ENCODE results near the gene ABCC8.

ABCC8 gene

DNA sequence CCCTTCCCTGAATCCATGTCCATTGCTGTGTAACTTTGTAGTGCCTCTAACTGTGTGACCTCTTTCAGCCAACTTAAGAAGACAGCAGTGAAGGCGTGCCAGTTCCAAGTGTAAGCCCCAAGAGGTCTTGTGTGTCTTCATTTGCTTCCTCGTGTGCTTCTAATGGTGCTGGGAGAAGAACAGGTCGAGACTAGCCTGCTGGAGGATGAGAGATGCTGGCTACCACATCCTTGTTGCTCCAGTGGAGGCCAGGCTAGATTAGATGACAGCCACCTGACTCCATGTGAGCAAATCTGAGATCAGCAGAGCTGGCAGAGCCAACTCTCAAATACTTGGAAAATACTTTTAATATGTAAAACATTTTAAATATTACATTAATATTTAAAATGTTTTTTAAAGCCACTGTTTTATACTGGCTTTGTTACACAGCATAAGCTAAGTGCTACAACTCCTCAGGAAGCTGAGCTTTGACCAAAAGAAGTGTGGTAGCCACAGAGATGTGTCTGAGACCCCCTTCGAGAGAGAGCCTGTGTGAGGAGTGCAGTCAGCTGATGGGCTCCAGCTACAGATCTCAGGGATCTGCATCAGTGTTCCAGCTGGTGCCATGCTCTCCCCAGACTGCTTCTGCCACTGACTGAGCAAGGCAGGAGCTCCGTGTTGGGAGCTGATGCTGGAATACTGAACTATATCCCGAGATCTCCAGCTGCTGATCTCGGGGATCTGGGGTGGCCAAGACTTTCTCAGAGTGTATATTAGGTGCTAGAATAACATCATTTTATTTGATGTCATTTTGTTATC lies 97.1 kb downstream of the ABCC8 start:
- no CpG with 5 or more reads among the region's 7 CpGs for WGBS (ENCODE audit: insufficient coverage, insufficient read length)
- Histone ChIP-seq H3K27me3 (ENCODE audit: control insufficient read depth, insufficient read depth, low read length) (no peaks in the 10 kb centered on the region), H3K27ac (ENCODE audit: low read length) (no peak overlapping the region), H3K4me3 (ENCODE audit: low read length) (no peak overlapping the region), H3K36me3 (ENCODE audit: control insufficient read depth, insufficient read depth, low read length) (no peaks in the 10 kb centered on the region), H3K4me1 (ENCODE audit: control insufficient read depth, insufficient read depth, low read length) (no peaks in the 10 kb centered on the region), H3K9me3 (ENCODE audit: control insufficient read depth, insufficient read depth, low read length) (peaks cover 2% of the 10 kb centered on the region; the same call in 1 of the 2 replicates)
- DNase-seq (ENCODE audit: low read depth, low spot score) = no peak

GRCh38 chr11:17378655-17379054 lies 98.0 kb downstream of the ABCC8 start:
- Histone ChIP-seq H3K36me3 (ENCODE audit: control insufficient read depth, insufficient read depth, low read length) (no peaks in the 10 kb centered on the region), H3K4me1 (ENCODE audit: control insufficient read depth, insufficient read depth, low read length) (no peaks in the 10 kb centered on the region), H3K9me3 (ENCODE audit: control insufficient read depth, insufficient read depth, low read length) (peaks cover 2% of the 10 kb centered on the region), H3K4me3 (ENCODE audit: low read length) (no peak overlapping the region), H3K27me3 (ENCODE audit: control insufficient read depth, insufficient read depth, low read length) (no peaks in the 10 kb centered on the region), H3K27ac (ENCODE audit: low read length) (no peak overlapping the region)
- DNase-seq (ENCODE audit: low read depth, low spot score) = no peak
- no CpG with 5 or more reads among the region's 2 CpGs for WGBS (ENCODE audit: insufficient coverage, insufficient read length)

DNA sequence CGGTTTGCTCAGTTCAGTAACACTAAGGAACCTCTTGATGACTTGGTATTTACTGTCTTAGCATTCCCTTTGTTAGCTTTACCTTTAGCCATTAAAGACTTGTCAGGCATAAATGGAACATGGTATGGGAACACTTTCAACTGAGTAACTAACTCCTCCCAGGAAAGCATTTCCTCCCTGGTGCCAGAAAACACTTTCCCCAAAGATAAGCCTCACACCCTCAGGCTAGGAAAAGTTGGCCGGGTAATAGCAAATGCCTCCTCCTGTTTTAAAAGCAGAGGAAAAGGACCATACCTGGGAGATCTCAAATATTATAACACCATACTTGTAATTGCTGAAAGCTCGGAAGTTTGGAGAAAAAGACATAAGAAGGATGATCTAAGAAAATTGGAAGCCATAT lies 100.2 kb downstream of the ABCC8 start:
- no peaks in the 10 kb centered on the region for H3K36me3 ChIP-seq (ENCODE audit: control insufficient read depth, insufficient read depth, low read length)
- H3K27ac ChIP-seq (ENCODE audit: low read length) = no peak overlapping the region
- DNase-seq (ENCODE audit: low read depth, low spot score) = no peak
- no CpG with 5 or more reads among the region's 3 CpGs for WGBS (ENCODE audit: insufficient coverage, insufficient read length)
- no peaks in the 10 kb centered on the region for H3K27me3 ChIP-seq (ENCODE audit: control insufficient read depth, insufficient read depth, low read length)
- H3K4me3 ChIP-seq (ENCODE audit: low read length) = no peak overlapping the region
- H3K4me1 ChIP-seq (ENCODE audit: control insufficient read depth, insufficient read depth, low read length) = no peaks in the 10 kb centered on the region
- H3K9me3 ChIP-seq (ENCODE audit: control insufficient read depth, insufficient read depth, low read length) = peaks cover 9% of the 10 kb centered on the region

DNA sequence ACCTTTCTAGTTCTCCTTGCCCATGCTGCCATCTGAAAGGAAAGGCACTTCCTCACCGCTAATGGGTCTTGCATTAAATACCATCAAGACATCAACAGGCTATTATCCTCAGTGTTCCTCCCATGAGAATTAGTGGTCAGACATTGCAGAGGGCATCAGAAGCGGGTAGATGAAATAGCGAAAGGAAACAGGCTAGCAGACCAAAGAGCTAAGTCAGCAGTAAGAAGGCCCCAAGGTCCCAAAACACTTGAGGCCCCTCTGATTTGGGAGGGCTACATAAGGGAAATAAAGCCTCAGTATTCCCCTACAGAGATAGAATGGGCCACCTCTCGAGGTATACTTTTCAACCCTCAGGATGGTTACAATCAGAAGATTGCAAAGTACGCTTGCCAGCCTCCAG lies 101.1 kb downstream of the ABCC8 start:
- Histone ChIP-seq H3K9me3 (ENCODE audit: control insufficient read depth, insufficient read depth, low read length) (peaks cover 9% of the 10 kb centered on the region), H3K27ac (ENCODE audit: low read length) (no peak overlapping the region), H3K4me3 (ENCODE audit: low read length) (no peak overlapping the region), H3K27me3 (ENCODE audit: control insufficient read depth, insufficient read depth, low read length) (no peaks in the 10 kb centered on the region), H3K36me3 (ENCODE audit: control insufficient read depth, insufficient read depth, low read length) (no peaks in the 10 kb centered on the region), H3K4me1 (ENCODE audit: control insufficient read depth, insufficient read depth, low read length) (no peaks in the 10 kb centered on the region)
- no CpG with 5 or more reads among the region's 5 CpGs for WGBS (ENCODE audit: insufficient coverage, insufficient read length)
- no peak for DNase-seq (ENCODE audit: low read depth, low spot score)

DNA sequence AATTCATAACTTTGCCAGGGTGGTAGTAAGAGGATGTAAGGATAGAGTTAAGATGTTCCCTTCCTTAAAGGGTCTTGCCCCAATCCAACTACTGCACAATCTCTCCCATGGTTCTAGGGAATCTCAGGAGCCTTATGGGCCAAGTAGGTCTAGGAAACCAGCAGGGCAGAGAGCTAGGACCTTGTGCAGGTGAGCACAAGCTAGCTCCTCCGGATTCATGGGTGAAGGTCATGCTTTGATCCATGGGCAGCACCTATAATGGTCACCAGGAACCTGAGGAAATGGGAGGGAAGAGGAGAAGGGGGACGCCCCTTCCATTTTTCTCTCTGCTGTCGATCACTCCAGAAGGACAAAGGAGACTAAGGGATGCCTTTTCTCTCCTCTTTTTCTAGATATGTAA lies 105.0 kb downstream of the ABCC8 start:
- Histone ChIP-seq H3K9me3 (ENCODE audit: control insufficient read depth, insufficient read depth, low read length) (peaks cover 9% of the 10 kb centered on the region), H3K36me3 (ENCODE audit: control insufficient read depth, insufficient read depth, low read length) (no peaks in the 10 kb centered on the region), H3K4me3 (ENCODE audit: low read length) (no peak overlapping the region), H3K27ac (ENCODE audit: low read length) (no peak overlapping the region), H3K4me1 (ENCODE audit: control insufficient read depth, insufficient read depth, low read length) (no peaks in the 10 kb centered on the region), H3K27me3 (ENCODE audit: control insufficient read depth, insufficient read depth, low read length) (no peaks in the 10 kb centered on the region)
- no CpG with 5 or more reads among the region's 3 CpGs for WGBS (ENCODE audit: insufficient coverage, insufficient read length)
- DNase-seq (ENCODE audit: low read depth, low spot score) = no peak

DNA sequence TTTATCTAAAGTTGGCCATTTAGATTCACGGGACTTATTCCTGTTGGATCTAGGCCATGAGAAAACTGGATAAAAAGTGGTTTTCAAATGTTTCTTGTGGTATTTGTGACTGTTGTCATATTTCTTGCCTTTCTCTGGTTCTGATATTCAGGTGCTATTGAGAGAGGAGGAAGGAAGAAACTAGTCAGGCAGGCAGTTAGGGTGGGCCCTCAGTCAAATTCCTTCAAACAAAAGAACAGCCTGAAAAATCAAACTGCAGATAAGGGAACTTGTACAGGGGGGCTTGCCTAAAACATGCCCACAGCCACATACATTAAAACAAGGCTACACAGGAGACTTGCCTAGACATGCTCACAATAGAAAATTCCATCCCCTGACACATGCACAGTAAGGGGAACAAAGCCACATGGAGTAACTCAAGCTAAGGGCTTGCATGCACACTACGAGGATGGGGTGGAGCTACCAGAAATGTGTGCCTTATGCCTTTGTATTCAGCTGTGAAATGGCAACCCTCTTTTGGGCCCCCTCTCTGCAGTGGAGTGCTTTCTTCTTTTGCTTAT lies 106.9 kb downstream of the ABCC8 start:
- WGBS (ENCODE audit: insufficient coverage, insufficient read length) = no CpG with 5 or more reads among the region's 2 CpGs

GRCh38 chr11:17369094-17369493 lies 107.6 kb downstream of the ABCC8 start:
- Histone ChIP-seq H3K4me1 (ENCODE audit: control insufficient read depth, insufficient read depth, low read length) (no peaks in the 10 kb centered on the region), H3K4me3 (ENCODE audit: low read length) (no peak overlapping the region), H3K27ac (ENCODE audit: low read length) (no peak overlapping the region), H3K9me3 (ENCODE audit: control insufficient read depth, insufficient read depth, low read length) (peaks cover 9% of the 10 kb centered on the region), H3K36me3 (ENCODE audit: control insufficient read depth, insufficient read depth, low read length) (no peaks in the 10 kb centered on the region), H3K27me3 (ENCODE audit: control insufficient read depth, insufficient read depth, low read length) (no peaks in the 10 kb centered on the region)
- no peak for DNase-seq (ENCODE audit: low read depth, low spot score)

More for the DNA sequence above, 106.9 kb downstream of the ABCC8 start:
- no peak for DNase-seq (ENCODE audit: low read depth, low spot score)
- Histone ChIP-seq H3K27ac (ENCODE audit: low read length) (no peak overlapping the region), H3K4me1 (ENCODE audit: control insufficient read depth, insufficient read depth, low read length) (no peaks in the 10 kb centered on the region), H3K9me3 (ENCODE audit: control insufficient read depth, insufficient read depth, low read length) (peaks cover 9% of the 10 kb centered on the region), H3K4me3 (ENCODE audit: low read length) (no peak overlapping the region), H3K27me3 (ENCODE audit: control insufficient read depth, insufficient read depth, low read length) (no peaks in the 10 kb centered on the region), H3K36me3 (ENCODE audit: control insufficient read depth, insufficient read depth, low read length) (no peaks in the 10 kb centered on the region)

DNA sequence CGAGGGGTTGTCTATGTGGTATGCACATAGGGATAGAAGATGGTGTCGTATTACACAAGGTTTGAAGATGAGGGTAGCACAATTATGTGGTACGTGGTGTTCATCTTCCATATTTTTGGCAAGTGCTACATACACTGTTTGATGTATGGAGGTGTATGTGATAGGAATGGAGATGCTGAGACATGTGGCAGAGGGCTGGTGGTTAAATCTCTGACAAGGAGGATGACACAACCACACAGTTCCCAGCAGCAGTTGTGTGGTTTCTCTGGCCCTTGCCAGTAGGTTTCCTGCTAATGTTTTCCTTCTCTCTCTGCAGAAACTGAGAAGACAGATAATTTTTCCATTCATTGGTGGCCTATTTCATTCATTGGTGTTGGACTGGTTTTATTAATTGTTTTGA lies 108.1 kb downstream of the ABCC8 start:
- WGBS (ENCODE audit: insufficient coverage, insufficient read length) = no CpG with 5 or more reads among the region's 3 CpGs
- DNase-seq (ENCODE audit: low read depth, low spot score) = no peak
- Histone ChIP-seq H3K9me3 (ENCODE audit: control insufficient read depth, insufficient read depth, low read length) (peaks cover 9% of the 10 kb centered on the region), H3K27ac (ENCODE audit: low read length) (no peak overlapping the region), H3K27me3 (ENCODE audit: control insufficient read depth, insufficient read depth, low read length) (no peaks in the 10 kb centered on the region), H3K4me1 (ENCODE audit: control insufficient read depth, insufficient read depth, low read length) (no peaks in the 10 kb centered on the region), H3K36me3 (ENCODE audit: control insufficient read depth, insufficient read depth, low read length) (no peaks in the 10 kb centered on the region), H3K4me3 (ENCODE audit: low read length) (no peak overlapping the region)

DNA sequence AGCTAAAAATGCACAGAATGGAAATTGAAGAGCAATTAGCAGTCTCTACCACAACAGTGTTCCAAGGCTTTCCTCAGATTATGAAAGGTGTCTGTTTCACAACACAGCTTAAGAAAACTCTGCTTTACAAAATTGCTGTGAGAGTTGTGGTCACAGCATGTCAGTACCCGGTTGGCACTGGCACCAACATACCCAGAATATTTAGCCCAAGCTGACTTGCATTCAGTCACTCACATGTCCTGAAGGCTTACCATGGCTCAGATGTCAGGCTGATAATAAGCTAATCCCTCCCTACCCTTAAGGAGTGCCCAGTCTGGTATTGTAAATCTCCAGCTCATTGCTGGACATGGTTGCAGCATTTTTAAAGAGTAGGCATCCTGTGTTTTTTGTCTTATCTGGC lies 110.2 kb downstream of the ABCC8 start:
- no CpG with 5 or more reads among the region's 1 CpG for WGBS (ENCODE audit: insufficient coverage, insufficient read length)
- DNase-seq (ENCODE audit: low read depth, low spot score) = no peak
- H3K27me3 ChIP-seq (ENCODE audit: control insufficient read depth, insufficient read depth, low read length) = no peaks in the 10 kb centered on the region

DNA sequence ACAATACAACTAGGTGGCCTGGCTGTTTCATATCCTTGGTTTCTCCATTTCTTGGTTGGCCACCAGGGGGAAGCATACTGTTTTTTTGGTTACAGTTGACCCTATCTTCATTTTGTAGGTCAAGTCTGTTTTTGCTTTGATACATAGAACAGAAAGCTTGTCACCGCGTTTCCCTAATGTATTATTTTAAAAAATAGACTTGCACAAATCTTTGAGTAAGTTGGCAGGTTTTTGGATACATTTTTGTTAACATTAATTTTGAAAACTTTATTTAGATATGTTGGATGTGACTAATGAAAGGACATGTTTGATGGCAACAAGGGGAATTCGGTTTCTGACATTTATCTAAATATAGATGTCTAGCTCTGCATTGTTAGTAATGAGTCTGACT lies 122.0 kb downstream of the ABCC8 start:
- H3K27ac ChIP-seq (ENCODE audit: low read length) = no peak overlapping the region
- DNase-seq (ENCODE audit: low read depth, low spot score) = no peak
- WGBS (ENCODE audit: insufficient coverage, insufficient read length) = no CpG with 5 or more reads among the region's 3 CpGs
- peaks cover 30% of the 10 kb centered on the region for H3K27me3 ChIP-seq (ENCODE audit: control insufficient read depth, insufficient read depth, low read length)
- no peak overlapping the region for H3K4me3 ChIP-seq (ENCODE audit: low read length)
- no peaks in the 10 kb centered on the region; the same call in 1 of the 2 replicates for H3K9me3 ChIP-seq (ENCODE audit: control insufficient read depth, insufficient read depth, low read length)
- no peaks in the 10 kb centered on the region for H3K36me3 ChIP-seq (ENCODE audit: control insufficient read depth, insufficient read depth, low read length)
- 0 out of 2 replicates have a peak, but pooled peaks cover 1% of the 10 kb centered on the region for H3K4me1 ChIP-seq (ENCODE audit: control insufficient read depth, insufficient read depth, low read length)

More for the DNA sequence above, 110.2 kb downstream of the ABCC8 start:
- Histone ChIP-seq H3K4me1 (ENCODE audit: control insufficient read depth, insufficient read depth, low read length) (no peaks in the 10 kb centered on the region), H3K9me3 (ENCODE audit: control insufficient read depth, insufficient read depth, low read length) (peaks cover 1% of the 10 kb centered on the region; the same call in 1 of the 2 replicates), H3K4me3 (ENCODE audit: low read length) (no peak overlapping the region), H3K36me3 (ENCODE audit: control insufficient read depth, insufficient read depth, low read length) (no peaks in the 10 kb centered on the region), H3K27ac (ENCODE audit: low read length) (no peak overlapping the region)
